Endodermal cell (in vitro differentiated cells): ENCODE data around the gene ATP5F1E. TPM values are rescaled to one million over a fixed set of nuclear protein-coding genes. Genes with fewer than 3 reads are reported as not detected.

Source experiments
- DNase-seq: peaks from one replicate; pipeline ENCODE4 v3.0.0-alpha.2; 2017
- H3K27ac ChIP-seq: 2 replicates; pipeline ENCODE4 v1.5.1; 2013; ENCODE audit warnings: mild to moderate bottlenecking, low read depth, low read length, moderate library complexity
- H3K27me3 ChIP-seq: 2 replicates; pipeline ENCODE4 v1.6.1; 2013; ENCODE audit warnings: mild to moderate bottlenecking, low read length, moderate library complexity; ENCODE audit not compliant: insufficient read depth, control insufficient read depth, poor library complexity, severe bottlenecking
- H3K36me3 ChIP-seq: 2 replicates; pipeline ENCODE4 v1.7.0; 2013; ENCODE audit warnings: mild to moderate bottlenecking, low read length, moderate library complexity; ENCODE audit not compliant: control insufficient read depth, insufficient read depth
- H3K4me1 ChIP-seq: one replicate; pipeline ENCODE4 v1.7.0; 2013; ENCODE audit warnings: low read length; ENCODE audit not compliant: control insufficient read depth, insufficient read depth
- H3K4me3 ChIP-seq: 2 replicates; pipeline ENCODE4 v1.5.1; 2013; ENCODE audit warnings: mild to moderate bottlenecking, low read length, moderate library complexity
- H3K9ac ChIP-seq: 2 replicates; pipeline ENCODE4 v1.6.1; 2013; ENCODE audit warnings: mild to moderate bottlenecking, low read length, moderate library complexity; ENCODE audit not compliant: poor library complexity, severe bottlenecking; ENCODE audit errors: extremely low read depth
- H3K9me3 ChIP-seq: 2 replicates; pipeline ENCODE4 v1.6.1; 2013; ENCODE audit warnings: mild to moderate bottlenecking, low read length, moderate library complexity; ENCODE audit not compliant: control insufficient read depth
- H3K27ac Mint-ChIP-seq: 2 replicates; pipeline ENCODE4 v1.8.0; 2020; ENCODE audit warnings: mixed read lengths
- H3K27me3 Mint-ChIP-seq: 2 replicates; pipeline ENCODE4 v1.8.0; 2021; ENCODE audit warnings: mild to moderate bottlenecking, mixed read lengths; ENCODE audit not compliant: insufficient read depth
- H3K36me3 Mint-ChIP-seq: 2 replicates; pipeline ENCODE4 v1.8.0; 2020; ENCODE audit warnings: low read depth, mixed read lengths
- H3K4me1 Mint-ChIP-seq: 2 replicates; pipeline ENCODE4 v1.8.0; 2020; ENCODE audit warnings: mixed read lengths
- H3K4me3 Mint-ChIP-seq: 2 replicates; pipeline ENCODE4 v1.8.0; 2020; ENCODE audit warnings: mild to moderate bottlenecking, moderate library complexity, mixed read lengths
- H3K9me3 Mint-ChIP-seq: 2 replicates; pipeline ENCODE4 v1.8.0; 2020; ENCODE audit warnings: mild to moderate bottlenecking, mixed read lengths
- CTCF ChIP-seq: fragments of 200-600 bp; sonication (generic); conservative IDR thresholded peaks from 2 replicates; pipeline ENCODE4 v1.5.0; 2021; ENCODE audit warnings: antibody characterized with exemption, mild to moderate bottlenecking
- WGBS, 2 experiments: methylation state at CpG; one replicate each; pipeline versions ENCODE4 v1.1.5 to v1.1.7; 2013; ENCODE audit warnings: missing lambda C conversion rate in 2 of 2, mixed read lengths in 1 of 2; ENCODE audit not compliant: insufficient coverage in 1 of 2, insufficient read length in 1 of 2; 5-methylcytosine and 5-hydroxymethylcytosine counted together
- total RNA-seq, 2 donors: library from RNA; stranded (reverse); fragmentation: NEBNext Ultra II Directional in 1 of 2; extraction: Animal tissue kit (Norgen Biotek cat#: 25700) in 1 of 2; gene quantifications; 2 replicates in 1 of 2; 3 replicates in 1 of 2; pipeline ENCODE4 v1.2.1, GENCODE V29; 2021

ATP5F1E gene
- total RNA-seq, 2 donors from 2014 or later = 52.6 to 62.6 TPM

- Histone ChIP-seq H3K4me3 (no peak overlapping the region), H3K36me3 (peaks cover 32% of the 10 kb centered on the region), H3K27me3 (no peaks in the 10 kb centered on the region), H3K4me1 (no peaks in the 10 kb centered on the region), H3K27ac (no peak overlapping the region), H3K9me3 (no peaks in the 10 kb centered on the region), H3K9ac (no peak overlapping the region)
- 83 to 92% methylated on average over 10 of the region's 11 CpGs for WGBS, 2 experiments
- no peak for DNase-seq
- no peak for TF ChIP-seq CTCF
- no peaks in the 10 kb centered on the region for H3K4me1 Mint-ChIP-seq
- H3K27ac Mint-ChIP-seq = no peak overlapping the region
- H3K4me3 Mint-ChIP-seq = no peak overlapping the region
- H3K9me3 Mint-ChIP-seq = no peaks in the 10 kb centered on the region
- peaks cover 70% of the 10 kb centered on the region for H3K36me3 Mint-ChIP-seq
- no peaks in the 10 kb centered on the region for H3K27me3 Mint-ChIP-seq
Observed at GRCh38 chr20:58998656-58999055, 33.5 kb downstream of the ATP5F1E start.

DNA sequence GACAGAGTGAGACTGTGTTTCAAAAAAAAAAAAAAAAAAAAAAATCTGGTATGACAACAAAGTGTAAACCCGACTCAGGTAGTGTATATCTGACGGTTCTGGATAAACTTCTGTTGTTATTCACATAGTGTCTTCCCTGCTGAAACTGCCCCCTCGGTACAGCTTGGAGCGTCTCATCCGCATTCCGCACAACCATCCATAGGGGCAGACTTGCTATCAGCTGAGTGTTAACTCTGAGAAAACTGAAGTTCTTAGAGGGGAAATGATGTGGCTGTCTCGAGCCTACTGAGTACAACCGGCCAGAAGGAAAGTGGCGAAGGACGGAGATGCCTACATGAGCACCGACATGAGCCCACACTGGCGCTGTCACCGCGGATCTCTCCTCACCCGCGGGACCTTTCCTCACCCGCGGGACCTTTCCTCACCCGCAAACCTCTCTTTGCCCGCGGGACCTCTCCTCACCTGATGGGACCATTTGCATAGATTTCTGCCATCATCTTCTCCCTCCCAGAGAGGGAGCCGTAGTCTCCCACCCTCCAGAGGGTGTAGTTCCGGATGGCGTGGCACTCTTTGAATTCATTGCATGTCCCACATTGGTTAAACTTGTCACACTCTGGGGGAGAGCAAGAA, 34.9 kb downstream of the ATP5F1E start:
- H3K4me3 ChIP-seq = no peak overlapping the region
- H3K9me3 ChIP-seq = no peaks in the 10 kb centered on the region
- WGBS, 2 experiments = 97 to 99% methylated on average over 15 to 24 of the region's 24 CpGs
- H3K9ac ChIP-seq = no peak overlapping the region
- Mint-ChIP-seq H3K36me3 (peaks cover 72% of the 10 kb centered on the region), H3K27ac (no peak overlapping the region), H3K9me3 (no peaks in the 10 kb centered on the region), H3K4me3 (no peak overlapping the region), H3K4me1 (no peaks in the 10 kb centered on the region), H3K27me3 (no peaks in the 10 kb centered on the region)
- no peaks in the 10 kb centered on the region for H3K27me3 ChIP-seq
- H3K27ac ChIP-seq = peak overlapping the region; percentile 9
- no peak for DNase-seq
- TF ChIP-seq CTCF = no peak
- peaks cover 46% of the 10 kb centered on the region for H3K36me3 ChIP-seq
- H3K4me1 ChIP-seq = no peaks in the 10 kb centered on the region

- 92 to 96% methylated on average over 12 of the region's 12 CpGs for WGBS, 2 experiments
- H3K9ac ChIP-seq = no peak overlapping the region
- H3K4me1 ChIP-seq = no peaks in the 10 kb centered on the region
- Mint-ChIP-seq H3K27ac (no peak overlapping the region), H3K27me3 (no peaks in the 10 kb centered on the region), H3K36me3 (peaks cover 78% of the 10 kb centered on the region), H3K4me3 (no peak overlapping the region), H3K4me1 (no peaks in the 10 kb centered on the region), H3K9me3 (no peaks in the 10 kb centered on the region)
- no peak for DNase-seq
- H3K36me3 ChIP-seq = peaks cover 56% of the 10 kb centered on the region
- H3K27ac ChIP-seq = no peak overlapping the region
- H3K9me3 ChIP-seq = no peaks in the 10 kb centered on the region
- no peak for TF ChIP-seq CTCF
- H3K4me3 ChIP-seq = no peak overlapping the region
- H3K27me3 ChIP-seq = no peaks in the 10 kb centered on the region
Observed at GRCh38 chr20:58996226-58996611, 35.9 kb downstream of the ATP5F1E start.
